GM21528 (cell line): ENCODE data around the gene MAD1L1.

Experiments
- ATAC-seq: cut with Tn5 transposase; IDR thresholded peaks from one replicate; pipeline ENCODE4 v1.9.1; 2021; ENCODE audit warnings: mild to moderate bottlenecking, moderate library complexity; ENCODE audit not compliant: unreplicated experiment, low FRiP score

MAD1L1 gene

DNA sequence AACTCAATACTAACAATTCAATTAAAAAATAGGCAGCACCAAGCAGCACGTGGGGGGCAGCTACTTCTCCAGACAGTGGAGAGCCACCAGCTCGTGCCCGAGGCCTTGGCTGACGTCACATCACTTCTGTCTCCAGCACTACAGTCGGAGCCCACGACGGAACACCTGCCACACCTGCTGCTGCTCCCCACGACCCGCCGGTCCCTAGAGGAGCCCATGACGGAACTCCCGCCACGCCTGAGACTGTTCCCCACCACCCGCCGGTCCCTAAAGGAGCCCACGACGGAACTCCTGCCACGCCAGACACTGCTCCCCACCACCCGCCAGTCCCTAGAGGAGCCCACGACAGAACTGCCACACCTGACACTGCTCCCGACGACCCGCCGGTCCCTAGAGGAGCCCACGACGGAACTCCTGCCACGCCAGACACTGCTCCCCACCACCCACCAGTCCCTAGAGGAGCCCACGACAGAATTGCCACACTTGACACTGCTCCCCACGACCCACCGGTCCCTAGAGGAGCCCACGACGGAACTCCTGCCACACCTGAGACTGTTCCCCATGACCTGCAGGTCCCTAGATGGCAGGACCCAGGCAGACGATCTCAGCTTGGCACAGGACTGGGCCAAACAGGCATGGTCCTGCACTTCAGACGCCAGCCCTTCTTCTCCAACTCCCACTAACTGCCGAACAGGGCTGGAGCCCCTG is 304.7 kb downstream of the MAD1L1 start:
- ATAC-seq, result no peak

DNA sequence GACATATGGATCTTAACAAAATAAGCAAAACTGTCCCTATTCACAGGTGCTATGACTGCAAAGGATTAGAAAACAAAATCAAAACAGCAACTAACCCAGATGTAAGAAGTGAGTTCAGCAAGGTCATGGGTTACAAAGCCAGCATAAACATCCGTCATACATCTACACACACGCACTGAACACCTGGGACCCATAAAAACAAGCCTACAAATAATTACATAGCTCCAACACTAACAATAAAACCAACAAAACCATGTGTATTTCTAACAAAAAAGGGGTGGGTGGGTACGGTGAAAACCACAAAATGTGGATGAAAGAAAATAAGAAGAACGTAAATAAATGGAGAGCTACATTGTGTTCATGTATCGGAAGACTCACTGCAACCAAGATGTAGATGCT is 305.8 kb downstream of the MAD1L1 start:
- no peak for ATAC-seq

DNA sequence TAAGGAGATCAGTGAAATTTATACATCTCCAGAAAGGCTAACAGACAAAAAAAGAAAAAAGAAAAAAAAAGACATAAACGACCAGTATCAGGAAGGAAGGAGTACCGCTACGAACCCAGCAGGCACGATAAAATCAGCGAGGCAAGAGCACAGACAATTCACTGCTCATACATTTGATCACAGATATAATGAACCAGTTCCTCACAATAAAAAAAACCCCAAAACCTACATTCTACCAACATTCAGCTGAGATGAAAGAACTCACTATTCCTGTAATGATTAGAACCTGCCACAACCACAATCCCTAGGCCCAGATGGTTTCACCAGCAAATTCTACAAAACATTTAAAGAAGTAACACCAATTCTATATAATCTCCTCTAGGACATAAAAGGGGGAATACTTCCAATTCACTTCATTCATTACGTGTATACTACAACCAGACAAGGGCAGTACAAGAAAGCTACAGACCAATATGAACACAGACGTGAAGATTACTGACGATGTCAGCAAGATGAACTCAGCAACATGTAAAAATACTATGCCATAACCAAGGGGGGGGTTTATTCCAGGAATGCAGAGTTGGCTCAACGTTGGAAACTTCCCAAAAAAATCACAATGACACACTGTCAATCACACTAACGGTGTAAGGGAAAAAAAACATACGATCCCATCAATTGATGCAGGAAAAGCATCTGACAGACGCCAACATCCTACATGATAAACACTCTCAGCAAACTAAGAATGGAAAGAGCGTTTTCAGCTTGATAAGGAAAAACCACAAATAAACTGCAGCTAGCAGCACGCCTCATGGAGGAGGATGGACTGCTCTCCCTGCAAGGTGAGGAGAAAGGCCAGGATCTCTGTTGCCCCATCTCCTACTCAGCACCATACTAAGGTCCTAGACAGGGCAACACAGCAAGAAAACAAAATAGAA is 306.5 kb downstream of the MAD1L1 start:
- no peak for ATAC-seq

DNA sequence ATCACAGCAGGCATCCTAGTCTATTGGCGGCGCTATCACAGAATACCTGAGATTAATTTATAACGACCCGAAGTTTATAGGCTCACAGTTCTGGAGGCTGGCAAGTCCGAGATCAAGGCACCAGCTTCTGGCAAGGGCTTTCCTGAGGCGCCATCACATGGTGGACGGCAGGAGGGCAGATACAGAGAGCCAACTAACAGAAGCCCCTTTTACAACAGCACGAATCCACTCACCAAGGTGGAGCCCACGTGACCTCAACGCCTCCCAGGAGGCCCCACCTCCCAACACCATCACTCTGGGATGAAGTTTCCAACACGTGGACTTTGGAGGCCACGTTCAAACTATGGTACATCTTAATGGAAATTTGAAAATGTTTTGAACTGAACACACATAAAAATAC is 307.4 kb downstream of the MAD1L1 start:
- no peak for ATAC-seq

DNA sequence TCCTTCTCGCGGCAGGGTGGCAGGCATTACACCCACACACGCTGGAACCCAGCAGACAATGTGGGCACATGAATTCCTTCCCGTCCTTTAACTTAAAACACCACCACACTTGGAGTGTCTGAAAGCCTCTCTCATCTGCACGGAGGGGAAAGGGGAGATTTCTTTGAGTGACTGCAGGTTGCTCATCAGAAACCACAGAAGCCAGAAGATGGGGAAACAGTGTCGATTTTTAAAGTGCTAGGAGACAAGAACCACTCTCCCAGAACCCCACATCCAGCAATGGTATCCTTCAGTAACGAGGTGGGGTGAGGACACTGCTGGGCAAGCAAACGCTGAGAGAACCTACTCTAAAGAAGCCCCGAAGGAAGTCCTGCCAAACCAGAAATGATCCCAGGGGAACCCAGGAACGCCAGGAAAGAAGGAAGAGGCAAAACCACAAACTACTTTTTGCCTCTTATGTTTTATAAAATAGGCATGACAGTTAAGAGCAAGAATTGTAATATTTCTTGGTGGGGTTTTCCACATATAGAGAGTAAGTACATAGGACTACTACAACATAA is 308.4 kb downstream of the MAD1L1 start:
- ATAC-seq, result no peak

DNA sequence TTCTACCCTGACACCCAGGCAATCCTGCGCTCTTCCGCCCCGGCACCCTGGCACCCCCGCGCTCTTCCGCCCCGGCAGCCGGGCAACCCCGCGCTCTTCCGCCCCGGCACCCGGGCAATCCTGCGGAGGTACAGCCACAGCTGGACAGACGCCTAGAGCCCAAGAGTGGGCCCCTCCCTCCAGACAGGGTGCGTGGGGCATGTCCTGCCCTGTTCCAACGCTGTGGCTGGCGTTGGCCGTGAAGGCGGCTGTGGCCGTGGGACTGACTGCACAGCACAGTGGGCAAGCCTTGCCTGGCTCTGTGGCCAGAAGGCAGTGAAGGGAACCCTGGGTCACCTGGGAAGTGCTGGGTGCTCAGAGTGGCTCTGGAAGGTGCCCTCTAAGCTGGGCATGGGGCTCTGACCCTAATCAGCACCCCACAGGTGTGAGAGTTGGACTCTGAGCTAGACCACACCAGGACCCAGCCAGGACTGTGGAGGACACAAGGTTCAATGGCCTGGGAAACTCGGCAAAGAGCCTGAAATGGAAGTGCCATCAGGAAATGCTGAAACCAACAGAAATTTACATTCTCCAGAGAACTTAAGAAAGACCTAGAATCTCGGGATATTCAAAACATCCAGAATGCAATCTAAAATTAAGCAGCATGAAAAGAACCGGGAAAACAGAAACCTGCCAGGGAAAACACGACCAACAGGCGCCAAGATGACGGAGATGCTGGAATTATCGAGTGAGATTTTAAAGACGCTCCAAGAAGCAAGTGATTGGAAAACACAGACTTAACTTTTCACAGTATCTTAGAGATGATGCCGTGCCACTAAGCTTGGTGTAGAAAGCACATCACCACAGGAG is 309.1 kb downstream of the MAD1L1 start:
- no peak for ATAC-seq

DNA sequence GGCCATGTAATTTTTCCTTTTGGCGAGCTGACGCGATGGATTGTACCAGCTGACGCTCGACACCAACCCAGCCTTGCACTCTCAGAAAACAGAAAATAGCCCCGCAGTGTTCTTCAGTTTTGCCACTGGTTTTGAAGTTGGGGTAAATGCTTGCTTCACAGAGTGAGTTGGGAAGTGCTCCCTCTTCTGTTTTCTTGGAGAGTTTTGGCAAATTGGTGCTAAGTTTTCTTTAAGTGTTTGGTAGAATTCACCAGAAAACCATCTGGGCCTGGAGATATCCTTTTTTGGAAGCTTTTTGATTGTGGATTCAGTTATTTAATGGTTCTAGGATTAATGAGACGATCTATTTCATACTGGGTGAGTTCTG is 309.9 kb downstream of the MAD1L1 start:
- no peak for ATAC-seq

DNA sequence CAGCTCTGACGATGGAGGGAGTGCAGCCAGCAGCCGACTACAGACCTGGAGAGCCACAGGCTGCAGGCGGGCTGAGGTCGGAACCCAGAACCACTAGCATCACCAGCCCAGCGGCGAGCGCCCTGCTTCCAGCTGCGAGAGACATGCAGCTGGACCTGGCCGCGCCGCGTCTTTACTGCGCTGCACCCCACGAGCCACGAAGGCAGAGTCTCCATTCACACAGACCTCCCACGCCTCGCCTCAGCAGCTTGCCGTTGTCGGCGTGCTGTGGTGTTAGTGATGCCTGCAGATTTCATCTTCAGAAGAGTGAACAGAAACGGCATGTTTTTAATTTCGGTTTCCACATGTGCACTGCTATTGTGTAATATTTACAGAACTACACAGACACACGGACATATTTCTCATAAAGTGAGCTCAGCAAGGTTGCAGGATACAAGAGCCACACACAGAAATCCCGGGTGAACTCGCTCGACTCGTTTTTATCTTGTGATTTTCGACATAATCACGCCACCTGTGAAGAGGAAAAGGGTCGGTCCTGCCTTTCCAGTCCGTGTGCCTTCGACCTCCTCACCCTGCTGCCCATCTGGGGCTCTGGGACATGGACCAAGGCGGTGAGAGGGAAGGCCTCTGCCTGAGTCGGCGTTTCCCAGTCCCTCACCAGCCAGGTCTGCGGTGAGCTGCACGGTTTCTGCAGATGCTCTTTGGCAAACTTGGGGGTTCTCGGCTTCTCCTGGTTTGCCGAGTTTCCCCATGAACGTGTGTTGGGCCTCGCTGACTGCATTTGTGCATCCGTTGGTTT is 310.5 kb downstream of the MAD1L1 start:
- ATAC-seq, result no peak

DNA sequence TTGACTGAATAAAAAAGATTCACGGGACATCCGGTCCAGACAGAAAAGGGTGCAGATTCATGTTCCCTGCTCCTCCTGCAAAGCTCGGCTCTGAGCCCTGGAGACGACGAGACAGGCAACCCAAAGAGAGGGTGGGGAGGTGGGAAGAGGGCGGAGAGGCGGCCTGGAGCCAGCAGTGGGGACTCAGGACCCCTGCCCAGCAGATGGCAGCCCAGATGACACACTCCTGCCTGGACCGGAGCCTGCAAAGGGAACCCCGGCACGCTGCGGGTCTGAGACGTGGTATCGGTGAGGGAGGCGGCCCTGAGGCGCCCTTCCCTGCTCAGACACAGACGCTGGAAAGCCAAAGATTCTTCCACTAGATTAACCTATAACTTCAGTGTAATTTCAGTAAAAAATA is 311.9 kb downstream of the MAD1L1 start:
- no peak for ATAC-seq

DNA sequence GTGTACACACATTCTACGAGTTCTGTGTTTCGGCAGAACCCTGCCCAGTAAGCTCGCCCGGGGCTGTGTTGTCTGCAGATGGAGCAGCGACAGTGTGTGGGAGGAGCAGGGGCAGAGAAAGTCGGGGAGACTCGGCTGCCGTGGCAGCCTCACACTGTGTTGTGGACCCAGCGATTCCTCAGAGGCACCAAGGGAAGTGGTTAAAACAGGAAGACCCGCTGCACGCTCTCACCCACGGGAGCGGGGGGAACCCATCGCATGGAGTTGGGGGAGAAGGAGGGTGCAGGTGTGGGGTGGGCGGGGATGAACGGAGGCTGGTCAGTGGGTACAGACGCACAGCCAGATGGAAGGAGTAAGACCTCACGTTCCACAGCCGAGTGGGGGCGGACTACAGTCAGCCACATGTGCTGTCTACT is 312.5 kb downstream of the MAD1L1 start:
- no peak for ATAC-seq

DNA sequence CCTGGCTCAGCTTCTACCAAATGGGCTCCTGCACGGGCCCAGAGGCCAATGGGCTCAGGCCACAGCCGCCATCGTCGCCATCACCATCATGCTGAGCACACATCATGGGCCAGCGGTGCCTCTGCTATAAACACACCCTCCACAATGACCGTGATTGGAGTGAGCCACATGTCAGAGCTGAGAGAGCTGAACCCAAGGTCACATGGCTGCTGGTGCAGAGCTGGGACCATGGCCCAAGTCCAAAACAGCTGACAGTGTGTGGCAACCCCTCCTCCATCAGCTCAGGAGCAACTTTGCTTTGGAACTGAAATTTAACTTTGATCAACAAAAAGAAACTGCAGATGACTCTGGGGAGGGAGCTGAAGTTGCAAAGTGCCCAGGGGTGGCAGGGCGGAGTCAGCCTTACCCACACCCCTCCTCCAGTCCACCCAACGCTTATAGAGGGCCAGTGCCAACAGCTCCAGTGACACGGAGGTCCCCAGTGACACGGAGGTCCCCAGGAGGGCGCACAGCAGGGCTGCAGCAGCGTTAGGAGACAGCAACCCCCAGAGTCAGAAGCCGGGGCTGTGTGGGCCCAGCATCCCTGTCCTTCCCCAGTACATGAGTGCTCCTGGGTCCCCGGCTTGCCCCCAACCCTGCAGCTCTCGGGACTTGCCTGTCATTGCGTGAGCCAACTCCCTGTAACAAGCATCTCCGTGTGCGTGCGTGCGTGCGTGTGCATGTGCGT is 313.0 kb downstream of the MAD1L1 start:
- ATAC-seq, result no peak

DNA sequence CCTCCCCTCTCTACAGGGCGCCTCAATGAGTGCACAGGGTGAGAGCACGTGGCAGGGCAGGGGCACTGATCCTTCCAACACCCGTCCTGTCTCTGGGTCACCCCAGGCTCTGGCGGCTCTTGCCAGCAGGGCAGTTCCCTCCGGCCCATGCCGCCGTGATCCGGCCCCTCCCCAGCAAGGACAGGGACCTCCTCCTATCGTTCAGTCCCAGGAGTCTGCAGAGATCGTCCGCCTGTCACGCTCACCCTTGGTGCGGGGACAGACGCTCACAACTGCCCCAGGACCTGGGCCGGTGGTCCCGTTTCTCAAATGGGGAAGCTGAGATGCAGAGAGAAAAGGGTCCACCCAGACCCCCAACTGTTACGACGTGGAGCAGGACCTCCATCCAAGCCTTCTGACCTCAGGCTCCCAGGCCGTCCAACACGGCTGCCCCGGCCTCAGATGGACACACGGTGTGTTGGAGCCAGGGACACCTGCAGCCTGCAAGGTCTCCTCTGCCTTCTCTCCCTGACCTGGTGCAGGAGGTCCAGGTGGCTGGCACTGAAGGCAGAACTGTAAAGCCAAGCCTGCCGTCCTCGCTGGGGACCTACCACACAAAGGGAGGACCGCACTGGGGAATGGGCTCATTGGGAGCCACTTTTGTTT is 313.7 kb downstream of the MAD1L1 start:
- no peak for ATAC-seq

DNA sequence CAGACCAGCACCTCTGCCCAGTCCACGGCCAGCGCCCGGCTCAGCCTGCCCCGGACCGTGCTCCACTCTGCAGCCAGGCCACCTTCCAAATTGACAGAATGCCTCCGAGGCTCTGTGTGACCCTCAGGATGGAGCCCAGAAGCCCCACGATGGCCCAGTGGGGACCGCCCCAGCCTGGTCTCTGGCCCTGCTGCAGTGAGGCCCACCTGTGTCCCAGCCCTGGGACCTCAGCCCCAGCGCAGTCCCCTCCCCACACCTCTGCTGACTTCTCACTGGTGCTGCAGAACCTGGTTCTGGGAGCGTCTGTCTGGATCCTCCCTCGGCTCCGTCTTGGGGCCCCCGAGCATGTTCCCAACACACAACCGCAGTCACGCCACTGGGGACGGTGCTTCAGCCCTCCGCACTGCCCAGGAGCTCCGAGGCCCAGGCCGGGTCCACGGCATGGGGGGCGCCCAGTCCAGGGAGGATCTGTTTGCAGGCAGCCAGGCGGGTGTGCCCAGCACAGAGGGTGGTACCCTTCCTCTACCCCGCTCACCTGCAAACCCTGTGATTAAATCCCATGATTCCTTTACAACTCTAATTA is 314.6 kb downstream of the MAD1L1 start:
- ATAC-seq, result no peak

DNA sequence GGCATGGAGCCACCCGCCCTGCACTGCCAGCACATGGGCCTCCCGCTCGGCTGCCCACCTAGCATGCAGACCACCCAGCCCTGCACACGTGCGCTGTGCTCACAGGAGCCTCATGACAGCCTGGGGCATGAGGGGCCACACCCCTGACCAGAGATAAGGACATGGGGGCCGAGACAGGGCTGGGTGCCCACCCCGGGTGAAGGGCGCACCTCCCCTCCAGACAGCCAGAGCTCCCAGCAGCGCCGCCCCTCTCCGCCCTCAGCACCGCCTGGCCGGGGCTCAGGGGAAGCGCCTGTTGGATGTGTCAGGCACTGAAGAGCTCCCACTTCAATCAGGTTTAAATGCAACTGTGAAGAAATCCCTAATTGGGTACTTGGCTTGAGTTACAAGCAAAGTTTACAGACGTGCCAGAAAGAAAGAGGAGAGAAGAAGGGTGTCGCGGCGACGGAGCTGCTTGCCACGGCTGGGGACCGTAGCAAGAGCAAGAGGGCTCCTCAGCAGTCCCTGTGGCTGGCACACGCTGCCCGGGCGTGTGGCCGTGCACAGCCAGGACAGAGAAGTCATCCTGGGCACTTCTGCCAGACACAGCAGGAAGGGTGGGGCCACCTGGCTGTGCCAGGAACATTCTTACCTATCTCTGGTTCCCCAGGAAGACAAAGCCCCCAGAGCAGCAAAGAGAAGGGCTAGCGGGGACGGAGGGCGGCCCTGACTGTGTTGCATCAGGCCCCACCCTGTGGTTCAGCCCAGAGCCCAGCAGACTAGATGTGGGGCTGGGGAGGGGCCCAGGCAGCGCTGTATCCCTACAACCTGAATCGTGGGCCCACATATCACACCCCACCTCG is 315.3 kb downstream of the MAD1L1 start:
- ATAC-seq, result no peak

DNA sequence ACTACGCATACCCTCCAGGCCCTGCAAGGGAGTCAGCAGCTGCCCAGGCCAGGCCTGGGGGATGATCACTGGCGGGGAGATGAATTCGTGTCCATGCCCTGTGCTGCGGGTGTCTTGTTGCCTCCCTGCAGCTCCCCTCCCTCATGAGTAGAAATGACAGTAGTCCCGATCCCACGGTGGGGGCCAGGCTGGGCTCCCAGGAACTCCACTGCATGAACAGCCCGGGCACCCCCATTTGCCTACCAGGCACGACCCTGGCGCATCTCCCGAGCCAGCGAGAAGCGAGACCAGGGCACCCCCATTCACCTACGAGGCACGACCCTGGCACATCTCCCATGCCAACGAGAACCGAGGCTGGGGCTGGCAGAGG is 316.2 kb downstream of the MAD1L1 start:
- no peak for ATAC-seq

DNA sequence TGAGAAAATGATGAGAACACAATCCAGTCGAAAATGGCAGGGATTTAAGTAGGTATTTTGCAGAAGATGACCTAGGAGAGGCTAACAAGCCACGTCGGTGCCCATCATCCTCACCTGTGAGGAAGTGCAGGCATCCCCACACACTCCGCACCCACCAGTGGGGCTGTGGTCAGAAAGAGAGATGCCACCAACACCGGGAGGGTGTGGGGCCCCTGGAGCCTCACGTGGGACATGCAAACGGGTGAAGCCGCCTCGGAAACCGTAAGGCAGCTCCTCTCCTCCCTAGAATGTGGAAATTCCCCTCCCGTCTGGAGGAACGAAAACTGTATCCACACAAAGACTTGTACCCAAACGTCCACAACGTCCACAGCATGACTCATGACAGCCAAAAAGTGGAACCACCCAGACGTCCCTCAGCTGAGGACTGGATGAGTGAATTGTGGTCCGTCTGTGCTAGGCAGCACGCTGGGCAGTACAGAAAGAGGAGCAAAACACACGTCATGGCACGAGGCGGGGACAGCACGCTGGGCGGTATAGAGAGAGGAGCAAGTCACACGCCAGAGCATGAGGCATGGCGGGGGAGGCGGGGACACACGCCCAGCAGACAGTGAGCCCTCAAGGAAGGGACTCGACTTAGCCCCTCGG is 316.7 kb downstream of the MAD1L1 start:
- no peak for ATAC-seq

DNA sequence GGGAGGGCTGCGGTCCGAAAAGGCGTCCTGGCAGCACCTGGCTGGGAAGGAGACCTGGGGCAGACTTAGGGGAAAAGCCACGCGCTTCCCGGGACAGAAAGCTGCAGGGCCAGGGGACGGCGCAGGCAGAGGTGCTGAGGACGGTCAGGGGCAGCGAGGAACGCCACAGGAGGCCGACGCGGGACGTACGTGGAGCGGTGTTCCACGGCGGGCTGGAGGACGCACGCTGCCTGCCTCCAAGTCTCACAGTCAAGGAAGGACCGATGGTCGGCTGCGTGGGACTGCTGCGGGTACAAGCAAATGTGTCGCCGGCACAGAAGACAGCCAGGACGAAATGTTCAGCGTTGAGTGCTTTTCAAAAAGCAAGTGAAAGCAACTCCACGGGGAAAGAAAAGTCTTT is 317.4 kb downstream of the MAD1L1 start:
- ATAC-seq, result no peak
